Psoas muscle (tissue), 8 donors: Measurements from ENCODE around the gene SLC39A10. TPM values are rescaled to one million over a fixed set of nuclear protein-coding genes. Genes with fewer than 3 reads are reported as not detected.

Source experiments
- ATAC-seq, 4 donors: fragments of 200-7000 bp; cut with Tn5 transposase; one replicate each; pipeline ENCODE4 v1.9.1; 2020; ENCODE audit warnings: moderate library complexity in 3 of 4, mild to moderate bottlenecking in 2 of 4
- DNase-seq, 2 donors: peaks; one replicate each; pipeline ENCODE4 v3.0.0-alpha.2; 2020
- H3K27ac ChIP-seq: fragments of 200-600 bp; one replicate; pipeline ENCODE4 v1.8.0; 2022
- H3K27me3 ChIP-seq, 3 donors: fragments of 200-600 bp in 1 of 3; one replicate each; pipeline versions ENCODE4 v1.6.1 to v1.8.0; 2013 to 2022; ENCODE audit warnings: low read length in 2 of 3, mild to moderate bottlenecking in 2 of 3, moderate library complexity in 1 of 3; ENCODE audit not compliant: insufficient read depth in 3 of 3
- H3K36me3 ChIP-seq, 2 donors: fragments of 200-600 bp in 1 of 2; one replicate each; pipeline versions ENCODE4 v1.6.1 to v1.8.0; 2013 to 2022; ENCODE audit warnings: low read depth in 1 of 2, mild to moderate bottlenecking in 1 of 2, moderate library complexity in 1 of 2; ENCODE audit not compliant: insufficient read depth in 1 of 2
- H3K4me1 ChIP-seq: fragments of 200-600 bp; one replicate; pipeline ENCODE4 v1.8.0; 2022
- H3K4me3 ChIP-seq: fragments of 200-600 bp; one replicate; pipeline ENCODE4 v1.8.0; 2022; ENCODE audit warnings: mild to moderate bottlenecking
- H3K9me3 ChIP-seq: fragments of 200-600 bp; one replicate; pipeline ENCODE4 v1.8.0; 2022
- CTCF ChIP-seq: fragments of 200-600 bp; IDR thresholded peaks from one replicate; pipeline ENCODE4 v1.8.0; 2022; ENCODE audit warnings: antibody characterized with exemption
- WGBS, 3 donors: extraction: QIAGEN DNeasy Blood & Tissue Kit; methylation state at CpG; one replicate each; pipeline versions ENCODE4 v1.1.6 to v1.1.7; 2013; 5-methylcytosine and 5-hydroxymethylcytosine counted together
- intact Hi-C, 2 donors: fragments of 100-400 bp; cut with DNase I; formaldehyde crosslinking; loops; one replicate each; pipeline versions ENCODE4 v1.11.0 to v1.14.2; 2022
- polyA plus RNA-seq, 3 donors: library from polyadenylated mRNA; stranded (reverse); fragments of 200-250 nt; gene quantifications; one replicate each; pipeline ENCODE4 v1.2.3, GENCODE V29; 2013
- total RNA-seq, 4 donors: library from RNA; stranded (reverse); fragmentation: NEBNext Ultra II Directional in 2 of 4; extraction: Animal tissue kit (Norgen Biotek cat#: 25700) in 2 of 4; gene quantifications; one replicate each; pipeline versions ENCODE4 v1.2.1 to v1.2.4, GENCODE V29; 2021 to 2023
- donor health status: healthy with polysubstance abuse.
- donor health status: DM: no; HTN: no; CAD: no; lungs with moderate emphysema.
- donor health status: Bipolar disorder and iron deficiency.
- donor health status: healthy.
- donor health status: DM: yes; HTN: yes; CAD: no.
- donor health status: DM: no; HTN: no; CAD: no.
- donor health status: DM: no; HTN: no; CAD: no.
- donor health status: DM: yes; HTN: yes; CAD: no.

SLC39A10 gene
- total and polyA plus RNA-seq, 7 donors, result 0.98 to 7.7 (median 3.8) TPM

DNA sequence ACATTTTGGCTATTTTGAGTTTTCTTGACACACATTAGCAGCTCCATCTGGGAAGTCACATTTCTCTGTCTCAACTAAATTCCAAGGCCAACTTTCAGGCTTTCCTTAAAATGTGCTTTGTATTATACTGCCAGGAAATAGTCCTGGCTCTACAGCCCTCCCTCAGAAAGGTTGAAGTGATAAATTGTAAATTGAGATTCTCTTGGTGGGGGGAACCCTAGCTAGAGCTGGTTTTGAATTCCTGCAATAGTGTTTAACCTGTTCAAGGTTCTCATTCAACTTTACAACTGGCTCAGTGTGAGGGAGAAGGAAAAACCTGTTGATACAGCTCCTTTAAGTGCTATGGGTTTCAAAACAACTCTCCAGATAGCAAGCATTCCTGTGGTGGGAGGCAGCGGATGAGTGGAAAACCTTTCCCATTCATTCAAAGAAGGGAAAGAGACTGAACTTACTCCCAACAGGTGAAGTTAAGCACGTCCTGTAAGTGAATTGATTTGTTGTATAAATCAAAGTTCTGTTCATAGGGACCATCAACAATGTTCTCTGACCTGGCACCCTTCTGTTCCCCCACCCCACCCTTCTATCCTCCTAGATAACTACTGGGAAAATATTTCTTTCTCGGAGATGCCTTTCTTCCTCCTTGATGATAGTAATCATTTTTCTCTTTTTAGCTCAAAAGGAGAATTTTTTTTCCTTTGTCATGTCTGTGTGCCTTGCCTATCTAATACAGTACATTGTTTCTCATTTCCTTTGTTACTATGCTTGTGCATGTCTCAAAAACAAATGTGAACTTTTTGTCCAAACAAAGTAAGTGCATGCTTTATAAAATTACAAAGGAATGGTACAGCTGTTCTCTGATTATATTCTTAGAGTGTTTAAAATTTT, 44.2 kb upstream of the SLC39A10 start:
- DNase-seq (no peak), ATAC-seq (peak in 1 of 4 donors; percentile 27)
- TF ChIP-seq CTCF, result no peak
- Histone ChIP-seq H3K27ac (peak overlapping the region; percentile 36), H3K4me1 (no peaks in the 10 kb centered on the region), H3K9me3 (no peaks in the 10 kb centered on the region), H3K27me3 (no peaks in the 10 kb centered on the region), H3K4me3 (peak overlapping the region; percentile 33), H3K36me3 (no peaks in the 10 kb centered on the region)
- 15 to 22% (median 17%) methylated on average over 3 of the region's 3 CpGs for WGBS, 3 donors
- intact Hi-C loops, result no loop called here

- WGBS, 3 donors, result 21 to 26% (median 24%) methylated on average over 2 of the region's 2 CpGs
- Histone ChIP-seq H3K27ac (peak overlapping the region; percentile 36), H3K4me1 (no peaks in the 10 kb centered on the region), H3K36me3 (no peaks in the 10 kb centered on the region), H3K9me3 (no peaks in the 10 kb centered on the region), H3K27me3 (no peaks in the 10 kb centered on the region), H3K4me3 (peak overlapping the region; percentile 33)
- DNase-seq, result no peak
- no peak for TF ChIP-seq CTCF
- intact Hi-C loops, result no loop called here
- peak; percentile 36 to 94 (median 88) for ATAC-seq
These were observed 43.1 kb upstream of the SLC39A10 start for GRCh38 chr2:195613922-195614321.

GRCh38 chr2:195619590-195619989, 37.4 kb upstream of the SLC39A10 start:
- H3K4me1 ChIP-seq, result no peaks in the 10 kb centered on the region

DNA sequence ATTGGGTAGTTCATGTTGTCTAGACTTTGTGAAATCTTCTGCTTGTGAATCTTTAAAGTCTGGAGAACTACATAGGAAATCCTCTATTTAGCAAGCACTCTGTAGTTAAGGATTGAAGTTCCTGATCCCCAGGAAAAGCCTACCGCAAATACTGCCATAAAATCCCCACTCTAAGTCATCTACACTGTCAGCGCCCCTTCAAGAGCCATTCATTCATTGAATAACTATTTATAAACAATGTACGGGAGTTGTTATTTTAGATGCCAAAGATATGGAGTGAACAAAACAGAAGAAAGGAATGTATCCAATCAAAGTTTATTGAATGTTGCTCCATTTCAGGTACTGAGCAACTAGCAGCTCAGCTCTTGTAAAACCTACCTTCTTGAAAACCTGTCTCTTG, 36.5 kb upstream of the SLC39A10 start:
- Histone ChIP-seq H3K4me1 (no peaks in the 10 kb centered on the region), H3K27me3 (no peaks in the 10 kb centered on the region), H3K36me3 (no peaks in the 10 kb centered on the region), H3K9me3 (no peaks in the 10 kb centered on the region), H3K4me3 (no peak overlapping the region), H3K27ac (no peak overlapping the region)
- intact Hi-C loops, result no loop called here
- 69 to 76% (median 74%) methylated on average over 3 of the region's 3 CpGs for WGBS, 3 donors
- DNase-seq (no peak), ATAC-seq (no peak)
- no peak for TF ChIP-seq CTCF

More at GRCh38 chr2:195619590-195619989, 37.4 kb upstream of the SLC39A10 start:
- WGBS, 3 donors, result 97 to 99% (median 99%) methylated on average over 3 of the region's 3 CpGs
- TF ChIP-seq CTCF, result no peak
- Histone ChIP-seq H3K27me3 (no peaks in the 10 kb centered on the region), H3K4me3 (no peak overlapping the region), H3K9me3 (no peaks in the 10 kb centered on the region), H3K36me3 (no peaks in the 10 kb centered on the region), H3K27ac (no peak overlapping the region)
- ATAC-seq, result no peak
- intact Hi-C loops, result no loop called here
- no peak for DNase-seq
